Raji (cell line): ENCODE measurements around the gene CD58.

Experiments
- POLR2A ChIP-seq: IDR thresholded peaks from 2 replicates; pipeline ENCODE4 v1.6.1; 2011; ENCODE audit warnings: low read depth, low read length, control low read depth; ENCODE audit not compliant: insufficient read depth

Gene CD58

GRCh38 chr1:116529199-116529631 lies 41.6 kb downstream of the CD58 start:
- no peak for TF ChIP-seq POLR2A

DNA sequence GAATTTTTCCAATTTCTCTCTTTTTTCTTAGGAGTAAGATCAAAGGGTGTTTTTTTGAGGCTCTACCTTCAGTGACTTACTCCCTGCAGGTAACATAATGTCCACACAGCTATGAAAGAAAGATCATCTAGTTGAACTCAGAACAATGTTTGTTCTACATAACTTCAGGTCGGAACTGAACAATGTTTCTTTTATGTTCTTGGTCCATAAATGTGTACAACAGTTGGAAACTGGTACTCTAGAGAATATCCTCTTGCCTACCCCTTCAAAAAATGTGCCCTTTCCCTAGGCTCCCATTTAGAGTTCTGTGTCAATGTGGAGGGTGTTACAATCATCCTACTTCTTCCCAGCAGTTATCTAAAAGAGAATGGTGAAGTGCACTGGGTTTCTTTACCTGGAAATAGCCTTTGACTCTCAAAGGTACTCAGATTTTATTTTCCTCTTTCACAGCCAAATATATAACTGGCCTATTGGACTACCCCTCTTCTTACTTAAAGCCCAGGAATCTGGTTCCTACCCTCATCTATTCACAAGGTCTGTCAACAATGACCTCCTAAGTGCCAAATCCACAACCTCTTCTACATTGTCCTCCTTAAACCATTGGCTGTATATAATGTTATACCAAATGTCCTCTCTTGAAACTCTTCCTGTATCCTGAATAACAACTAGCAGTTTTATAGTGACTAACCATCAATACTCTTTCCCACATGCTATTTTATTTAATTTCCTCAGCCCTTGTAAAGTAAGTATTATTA lies 42.3 kb downstream of the CD58 start:
- TF ChIP-seq POLR2A, result no peak

- TF ChIP-seq POLR2A, result no peak
These were observed 45.4 kb downstream of the CD58 start for GRCh38 chr1:116525440-116525839.

DNA sequence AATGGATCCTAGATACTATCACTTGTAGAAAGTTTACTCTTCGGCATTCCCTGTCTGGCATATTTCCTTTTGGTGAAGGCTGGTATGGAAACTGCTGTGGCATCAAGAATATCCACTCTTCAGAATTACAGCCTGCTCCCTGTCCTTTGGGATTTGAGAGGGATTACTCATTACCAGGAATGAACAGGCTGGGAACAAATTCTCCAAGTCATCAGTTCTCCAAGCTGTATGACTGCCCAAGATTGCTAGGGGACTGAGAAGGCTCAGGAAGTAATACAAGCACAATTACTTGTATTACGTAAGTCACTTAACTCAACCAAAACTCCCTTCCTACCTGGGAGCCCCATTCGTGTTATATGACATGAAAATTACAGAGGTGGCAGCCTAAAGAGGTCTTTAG lies 49.6 kb downstream of the CD58 start:
- no peak for TF ChIP-seq POLR2A

DNA sequence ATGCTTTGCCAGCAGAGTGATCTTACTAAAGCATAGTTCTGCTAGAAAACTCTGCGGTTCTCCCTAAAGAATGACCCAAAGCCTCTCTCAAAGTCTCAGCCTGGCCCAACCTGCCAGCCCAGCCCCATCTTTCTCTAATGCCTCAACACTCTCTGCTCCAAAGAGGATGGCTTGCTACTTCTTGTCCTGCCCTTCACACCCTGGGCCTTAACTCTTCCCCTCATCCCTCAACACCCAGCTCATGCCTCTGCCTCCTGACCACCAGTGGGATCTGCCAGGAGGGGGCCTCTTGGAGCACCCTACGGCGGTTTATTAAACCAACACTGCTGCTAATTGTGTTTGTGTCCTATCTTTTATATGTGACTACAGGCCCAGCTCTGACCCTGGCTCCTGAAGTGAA lies 52.4 kb downstream of the CD58 start:
- no peak for TF ChIP-seq POLR2A

DNA sequence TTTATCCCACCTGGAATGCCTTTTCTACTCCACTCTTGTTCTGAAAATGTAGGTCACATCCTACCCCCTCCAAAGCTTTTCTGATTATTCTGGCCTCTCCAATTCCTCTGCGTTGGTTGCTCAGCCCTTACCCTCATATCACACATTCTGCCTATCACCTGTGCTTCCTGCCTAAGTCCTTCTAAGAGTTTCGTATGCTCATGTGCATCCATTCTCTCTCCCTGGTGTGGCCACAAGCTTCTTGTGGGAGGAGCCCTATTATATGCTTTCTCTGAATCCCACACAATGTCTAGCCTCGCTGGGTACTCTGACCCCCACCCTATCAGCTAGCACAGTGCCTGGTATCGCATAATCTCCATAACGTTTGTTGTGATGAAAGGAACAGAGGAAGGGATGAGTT lies 54.2 kb downstream of the CD58 start:
- TF ChIP-seq POLR2A, result no peak

DNA sequence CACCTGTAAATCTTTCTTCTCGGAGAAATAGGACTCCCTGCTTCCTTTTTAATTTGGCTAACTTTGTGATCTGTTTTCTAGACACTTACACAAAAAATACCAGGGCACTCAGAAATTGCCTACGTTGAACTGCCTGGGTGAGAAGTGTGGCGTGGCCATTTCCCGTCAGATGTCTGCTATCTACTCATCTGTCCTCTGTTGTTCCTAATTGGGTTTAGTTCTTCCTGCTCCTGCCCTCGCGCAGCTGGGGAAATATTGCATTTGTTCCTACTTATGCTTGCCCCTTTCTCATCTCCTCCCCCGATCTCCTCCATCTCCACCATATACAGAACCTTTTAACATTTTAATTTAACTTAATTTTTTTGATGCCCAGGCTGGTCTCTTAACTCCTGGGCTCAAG lies 55.1 kb downstream of the CD58 start:
- TF ChIP-seq POLR2A, result no peak

- no peak for TF ChIP-seq POLR2A
These were observed 55.9 kb downstream of the CD58 start for GRCh38 chr1:116514708-116515525.

- no peak for TF ChIP-seq POLR2A
These were observed 56.9 kb downstream of the CD58 start for GRCh38 chr1:116513956-116514355.

DNA sequence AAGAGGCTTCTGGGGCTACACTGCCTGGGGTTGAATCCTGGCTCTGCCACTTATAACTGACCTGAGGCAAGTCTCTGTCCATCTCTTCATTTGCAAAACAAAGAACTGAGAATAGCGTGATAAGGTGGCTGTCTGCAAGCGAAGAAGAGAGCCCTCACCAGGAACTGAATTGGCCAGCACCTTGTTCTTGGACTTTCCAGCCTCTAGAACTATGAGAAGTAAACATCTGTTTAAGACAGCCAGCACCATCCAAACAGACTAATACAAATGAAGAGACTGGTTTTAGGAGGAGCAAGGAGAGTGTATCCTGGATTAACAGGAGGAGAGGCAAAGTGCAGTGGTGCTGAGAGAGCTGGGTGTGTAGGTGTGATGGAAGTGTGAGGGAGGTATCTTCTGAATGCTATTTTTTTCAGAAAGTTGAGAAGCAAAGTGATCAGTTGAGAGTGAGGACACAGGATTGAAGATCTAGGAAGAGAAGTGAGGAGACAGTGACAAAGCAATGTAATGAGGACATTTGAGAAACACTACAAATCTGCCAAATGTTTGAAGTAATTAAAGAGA lies 59.3 kb downstream of the CD58 start:
- no peak for TF ChIP-seq POLR2A

- TF ChIP-seq POLR2A, result no peak
These were observed 60.5 kb downstream of the CD58 start for GRCh38 chr1:116510361-116510760.

DNA sequence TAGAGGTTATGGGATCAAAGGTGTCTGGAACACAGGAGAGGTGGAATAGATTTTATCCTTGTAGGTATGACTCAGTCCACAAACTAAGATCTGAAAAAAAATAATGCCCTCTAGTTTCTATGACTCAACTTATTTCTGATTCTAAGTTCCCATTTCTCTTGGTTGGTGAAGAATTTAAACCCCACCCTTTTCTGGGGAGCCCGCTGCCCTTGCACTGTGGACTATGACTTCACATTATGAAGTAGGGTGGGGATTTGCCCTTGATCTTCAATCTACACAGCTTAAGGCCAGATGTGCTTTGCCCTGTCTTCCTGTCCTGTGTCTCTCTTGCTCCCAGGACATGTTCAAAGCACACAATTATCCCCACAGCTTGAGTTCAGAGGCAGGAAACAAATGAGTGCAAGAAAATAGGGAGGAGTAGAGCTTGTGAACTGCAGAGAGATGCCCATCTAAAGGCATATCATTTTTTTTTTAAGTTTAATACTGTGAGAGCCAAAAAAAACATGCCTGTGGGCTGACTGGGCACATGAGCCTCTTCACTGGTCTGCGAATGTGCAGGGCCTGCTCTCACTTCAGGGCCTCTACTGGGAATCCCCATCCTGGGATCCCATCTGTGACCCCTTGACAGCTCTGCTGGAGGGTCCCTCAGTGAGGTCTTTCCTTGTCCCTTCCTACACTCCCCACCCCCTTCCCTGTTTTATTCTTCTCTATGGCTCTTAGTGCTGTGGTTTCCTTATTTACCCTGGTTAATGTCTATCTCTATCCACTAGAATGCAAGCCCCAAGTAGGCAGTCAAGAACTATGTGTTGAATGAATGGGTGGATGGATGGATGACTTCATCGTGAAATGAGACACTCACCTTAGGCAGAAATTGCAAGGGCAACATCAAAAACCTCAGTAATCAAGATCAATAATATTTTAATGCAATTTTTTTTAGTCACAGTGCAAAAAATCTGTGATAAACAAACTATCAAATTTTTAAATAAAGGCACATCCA lies 61.5 kb downstream of the CD58 start:
- no peak for TF ChIP-seq POLR2A

- no peak for TF ChIP-seq POLR2A
These were observed 62.5 kb downstream of the CD58 start for GRCh38 chr1:116508085-116508983.

- no peak for TF ChIP-seq POLR2A
These were observed 63.2 kb downstream of the CD58 start for GRCh38 chr1:116507631-116508030.
